Ishikawa (cell line): ENCODE results near the gene OR5H15.

Experiments
- CREB1 ChIP-seq: IDR thresholded peaks from 2 replicates; pipeline ENCODE4 v1.6.1; 2012; ENCODE audit warnings: low read depth
- EP300 ChIP-seq: IDR thresholded peaks from 2 replicates; pipeline ENCODE4 v1.6.1; 2012; ENCODE audit warnings: borderline replicate concordance
- MAX ChIP-seq: IDR thresholded peaks from 2 replicates; pipeline ENCODE4 v1.6.1; 2012
- NFIC ChIP-seq: IDR thresholded peaks from 2 replicates; pipeline ENCODE4 v1.6.1; 2012
- YY1 ChIP-seq: IDR thresholded peaks from 2 replicates; pipeline ENCODE4 v1.6.1; 2012; ENCODE audit warnings: low read depth

- TF ChIP-seq CREB1 (no peak), YY1 (no peak), NFIC (no peak), MAX (no peak), EP300 (no peak)
These were observed 46.8 kb downstream of the OR5H15 start for GRCh38 chr3:98213276-98213675.
